ENCODE measurements around the gene HSD11B2.

GRCh38 chr16:67442581-67443255, 11.8 kb downstream of the HSD11B2 start:
- TF ChIP-seq CTCF (IDR thresholded peaks at IDR 0.05) (no peak), POLR2AphosphoS5 (IDR thresholded peaks at IDR 0.05) (no peak)

Measured in prostate gland (tissue), 2 donors.